HFFc6 (cell line): ENCODE measurements around the gene GEMIN8. TPM values are rescaled to one million over a fixed set of nuclear protein-coding genes. Genes with fewer than 3 reads are reported as not detected.

Experiments
- DNase-seq: peaks from one replicate; pipeline ENCODE4 v3.0.0-alpha.2; 2018
- H3K27ac Mint-ChIP-seq: 2 replicates; pipeline ENCODE4 v1.8.0; 2020; ENCODE audit warnings: mild to moderate bottlenecking, mixed read lengths
- H3K27me3 Mint-ChIP-seq: 2 replicates; pipeline ENCODE4 v1.8.0; 2021; ENCODE audit warnings: mild to moderate bottlenecking, moderate library complexity, mixed read lengths; ENCODE audit not compliant: insufficient read depth
- H3K36me3 Mint-ChIP-seq: 2 replicates; pipeline ENCODE4 v1.8.0; 2021; ENCODE audit warnings: low read depth, mixed read lengths
- H3K4me1 Mint-ChIP-seq: 2 replicates; pipeline ENCODE4 v1.8.0; 2020; ENCODE audit warnings: low read depth, mixed read lengths
- H3K4me3 Mint-ChIP-seq: 2 replicates; pipeline ENCODE4 v1.8.0; 2020; ENCODE audit warnings: mild to moderate bottlenecking, moderate library complexity, mixed read lengths
- H3K9me3 Mint-ChIP-seq: 2 replicates; pipeline ENCODE4 v1.8.0; 2020; ENCODE audit warnings: mild to moderate bottlenecking, mixed read lengths
- total RNA-seq, 6 experiments: library from RNA; stranded (reverse); fragmentation: NEBNext Ultra II Directional; extraction: Animal tissue kit (Norgen Biotek cat#: 25700); gene quantifications; 2 replicates in 1 of 6; 3 replicates in 5 of 6; pipeline ENCODE4 v1.2.3, GENCODE V29; 2021
- TF ChIP-seq, protein P1 (sequence below): fragments of 200-600 bp; sonication (generic); IDR thresholded peaks from 2 replicates; pipeline ENCODE4 v1.5.0; 2021; ENCODE audit warnings: antibody characterized with exemption, mild to moderate bottlenecking

Gene GEMIN8
- total RNA-seq, 6 experiments from 2014 or later, result 10.1 to 12.9 (median 11.8) TPM

DNA sequence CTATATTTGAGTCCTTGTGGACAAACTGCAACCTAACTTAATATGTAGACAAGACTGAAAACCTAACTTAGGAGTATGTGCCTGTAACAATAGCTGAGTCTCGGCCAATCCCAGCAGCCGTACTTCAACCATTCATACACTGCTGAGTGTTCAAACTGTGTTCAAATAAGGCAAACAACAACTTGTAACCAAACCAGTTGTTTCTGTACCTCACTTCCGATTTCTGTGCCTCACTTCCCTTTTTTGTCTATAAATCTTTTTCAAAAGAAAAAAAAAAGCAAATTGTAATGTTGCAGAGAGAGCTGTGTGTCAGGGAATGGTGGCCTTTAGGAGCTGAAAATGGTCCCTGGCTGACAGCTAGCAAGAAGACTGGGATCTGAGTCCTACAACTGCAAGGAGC is 46.0 kb downstream of the GEMIN8 start:
- H3K4me3 Mint-ChIP-seq, result no peak overlapping the region
- no peak overlapping the region for H3K27ac Mint-ChIP-seq
- TF ChIP-seq, protein P1, sequence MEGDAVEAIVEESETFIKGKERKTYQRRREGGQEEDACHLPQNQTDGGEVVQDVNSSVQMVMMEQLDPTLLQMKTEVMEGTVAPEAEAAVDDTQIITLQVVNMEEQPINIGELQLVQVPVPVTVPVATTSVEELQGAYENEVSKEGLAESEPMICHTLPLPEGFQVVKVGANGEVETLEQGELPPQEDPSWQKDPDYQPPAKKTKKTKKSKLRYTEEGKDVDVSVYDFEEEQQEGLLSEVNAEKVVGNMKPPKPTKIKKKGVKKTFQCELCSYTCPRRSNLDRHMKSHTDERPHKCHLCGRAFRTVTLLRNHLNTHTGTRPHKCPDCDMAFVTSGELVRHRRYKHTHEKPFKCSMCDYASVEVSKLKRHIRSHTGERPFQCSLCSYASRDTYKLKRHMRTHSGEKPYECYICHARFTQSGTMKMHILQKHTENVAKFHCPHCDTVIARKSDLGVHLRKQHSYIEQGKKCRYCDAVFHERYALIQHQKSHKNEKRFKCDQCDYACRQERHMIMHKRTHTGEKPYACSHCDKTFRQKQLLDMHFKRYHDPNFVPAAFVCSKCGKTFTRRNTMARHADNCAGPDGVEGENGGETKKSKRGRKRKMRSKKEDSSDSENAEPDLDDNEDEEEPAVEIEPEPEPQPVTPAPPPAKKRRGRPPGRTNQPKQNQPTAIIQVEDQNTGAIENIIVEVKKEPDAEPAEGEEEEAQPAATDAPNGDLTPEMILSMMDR, result no peak
- H3K27me3 Mint-ChIP-seq, result peaks cover 2% of the 10 kb centered on the region; the same call in 1 of the 2 replicates
- H3K9me3 Mint-ChIP-seq, result no peaks in the 10 kb centered on the region
- no peaks in the 10 kb centered on the region for H3K4me1 Mint-ChIP-seq
- H3K36me3 Mint-ChIP-seq, result no peaks in the 10 kb centered on the region
- no peak for DNase-seq

DNA sequence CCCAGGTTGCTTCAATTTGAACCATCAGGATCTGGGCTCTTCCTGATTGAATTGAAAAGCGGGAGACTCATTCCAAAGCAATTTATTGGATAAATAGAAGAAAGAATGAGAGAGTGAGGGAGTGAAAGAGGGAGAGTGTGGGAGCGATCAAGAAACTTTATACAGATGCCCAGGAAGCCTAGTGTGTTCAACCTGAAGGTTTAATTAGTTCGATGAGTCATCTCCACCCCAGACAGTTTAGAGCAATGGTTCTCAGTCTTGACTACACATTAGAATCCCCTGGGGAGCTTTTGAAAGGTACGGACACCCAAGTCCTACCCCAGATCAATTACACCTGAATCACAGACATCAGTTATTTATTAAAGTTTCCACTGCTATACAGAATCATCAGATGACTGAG is 61.5 kb downstream of the GEMIN8 start:
- no peak overlapping the region for H3K4me3 Mint-ChIP-seq
- TF ChIP-seq, protein P1, result no peak
- H3K9me3 Mint-ChIP-seq, result no peaks in the 10 kb centered on the region
- H3K4me1 Mint-ChIP-seq, result no peaks in the 10 kb centered on the region
- no peaks in the 10 kb centered on the region; the same call in 1 of the 2 replicates for H3K27me3 Mint-ChIP-seq
- H3K36me3 Mint-ChIP-seq, result no peaks in the 10 kb centered on the region
- no peak overlapping the region for H3K27ac Mint-ChIP-seq
- DNase-seq, result no peak

DNA sequence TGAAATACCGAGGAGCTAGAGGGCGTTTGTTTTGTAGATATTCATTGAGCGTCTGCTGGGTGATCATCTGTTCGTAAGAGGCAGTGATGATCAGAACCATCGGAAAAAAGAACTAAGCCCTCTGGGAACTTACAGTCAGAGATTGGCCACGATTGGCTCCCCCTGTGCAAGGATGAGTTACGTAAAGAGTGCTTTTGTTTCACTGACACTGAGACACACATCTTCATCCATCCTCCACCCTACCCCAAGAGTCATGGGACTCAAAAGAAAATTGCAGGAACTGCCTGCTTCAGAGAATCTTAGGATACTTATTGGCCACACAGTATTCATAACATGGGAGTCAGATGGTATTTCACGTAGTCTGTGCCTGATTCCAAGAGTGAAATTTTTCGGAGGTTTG is 62.1 kb downstream of the GEMIN8 start:
- H3K27me3 Mint-ChIP-seq, result no peaks in the 10 kb centered on the region; the same call in 1 of the 2 replicates
- no peaks in the 10 kb centered on the region for H3K4me1 Mint-ChIP-seq
- no peaks in the 10 kb centered on the region for H3K36me3 Mint-ChIP-seq
- H3K9me3 Mint-ChIP-seq, result no peaks in the 10 kb centered on the region
- no peak overlapping the region for H3K27ac Mint-ChIP-seq
- no peak overlapping the region for H3K4me3 Mint-ChIP-seq
- DNase-seq, result no peak
- TF ChIP-seq, protein P1, result no peak

DNA sequence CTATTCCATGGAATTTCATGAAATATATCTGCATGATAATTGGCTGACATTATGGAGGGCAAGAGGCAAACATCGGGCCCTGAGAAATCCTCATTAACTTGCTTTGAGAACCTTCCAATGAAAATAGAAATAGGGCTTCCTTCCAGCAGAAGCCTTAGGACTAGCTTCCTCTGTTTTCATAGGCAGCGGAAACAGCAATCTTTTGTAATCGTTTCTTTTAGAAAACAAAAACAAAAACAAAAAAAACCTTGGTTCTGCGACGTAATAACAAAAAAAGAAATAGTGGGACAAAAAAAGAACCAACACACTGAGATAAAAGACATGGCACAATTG is 62.9 kb downstream of the GEMIN8 start:
- H3K4me3 Mint-ChIP-seq, result no peak overlapping the region
- TF ChIP-seq, protein P1, result no peak
- no peaks in the 10 kb centered on the region for H3K9me3 Mint-ChIP-seq
- H3K4me1 Mint-ChIP-seq, result no peaks in the 10 kb centered on the region
- no peaks in the 10 kb centered on the region; the same call in 1 of the 2 replicates for H3K27me3 Mint-ChIP-seq
- H3K36me3 Mint-ChIP-seq, result no peaks in the 10 kb centered on the region
- DNase-seq, result no peak
- H3K27ac Mint-ChIP-seq, result no peak overlapping the region

DNA sequence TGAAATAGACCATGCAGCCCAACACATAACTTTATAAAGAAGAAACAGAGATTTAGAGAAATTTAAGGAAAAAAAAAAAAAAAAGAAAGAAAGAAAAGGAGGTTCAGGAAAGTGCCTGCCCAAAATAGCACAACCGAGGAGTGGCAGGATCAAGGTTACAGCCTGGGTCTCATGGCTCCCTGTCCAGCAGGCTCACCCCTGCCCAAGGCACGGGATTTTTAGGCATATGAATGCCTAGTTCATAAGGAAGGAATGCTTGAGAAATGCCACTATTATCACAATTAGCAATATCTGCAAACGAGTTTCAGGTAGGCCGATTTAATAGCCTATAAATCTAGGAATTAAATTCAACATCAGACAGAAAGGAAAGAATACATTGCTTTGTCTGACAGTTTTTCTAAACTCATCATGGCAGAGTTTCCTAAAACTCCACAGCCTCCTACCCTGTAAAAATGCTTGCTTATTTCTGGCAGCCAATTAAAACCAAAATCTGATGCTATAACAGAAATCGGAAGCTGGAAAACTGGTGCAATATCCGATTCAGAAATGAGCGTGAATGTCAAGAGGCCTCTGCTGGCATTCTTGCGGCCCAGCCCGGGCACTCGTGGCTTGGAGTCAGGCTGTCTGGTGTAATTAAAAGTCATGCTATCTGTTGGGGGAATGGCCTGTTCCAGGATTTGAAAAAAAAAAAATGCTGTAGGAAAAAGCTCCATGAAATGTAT is 63.5 kb downstream of the GEMIN8 start:
- no peak for DNase-seq
- Mint-ChIP-seq H3K4me3 (no peak overlapping the region), H3K36me3 (no peaks in the 10 kb centered on the region), H3K4me1 (no peaks in the 10 kb centered on the region), H3K9me3 (no peaks in the 10 kb centered on the region), H3K27ac (no peak overlapping the region), H3K27me3 (no peaks in the 10 kb centered on the region; the same call in 1 of the 2 replicates)
- TF ChIP-seq, protein P1, result no peak
